H9 (cell line): ENCODE measurements around the gene COA8. TPM values are rescaled to one million over a fixed set of nuclear protein-coding genes. Genes with fewer than 3 reads are reported as not detected.

Experiments
- DNase-seq: peaks from one replicate; pipeline ENCODE4 v3.0.0-alpha.2; 2017
- H2AFZ ChIP-seq: one replicate; pipeline ENCODE4 v1.6.1; 2013; ENCODE audit warnings: mild to moderate bottlenecking, low read length, control low read depth, moderate library complexity
- H2AK5ac ChIP-seq: 2 replicates; pipeline ENCODE4 v1.6.1; 2013; ENCODE audit warnings: low read length, control low read depth, mixed read lengths; ENCODE audit not compliant: insufficient read length
- H2BK120ac ChIP-seq: one replicate; pipeline ENCODE4 v1.6.1; 2013; ENCODE audit warnings: low read depth, mild to moderate bottlenecking, low read length, control low read depth, inconsistent platforms; ENCODE audit not compliant: poor library complexity, severe bottlenecking
- H2BK12ac ChIP-seq: 2 replicates; pipeline ENCODE4 v1.6.1; 2013; ENCODE audit warnings: low read length, control low read depth, mixed read lengths, low read depth; ENCODE audit not compliant: insufficient read length
- H2BK15ac ChIP-seq: 2 replicates; pipeline ENCODE4 v1.6.1; 2013; ENCODE audit warnings: low read depth, low read length, control low read depth
- H2BK20ac ChIP-seq: one replicate; pipeline ENCODE4 v1.6.1; 2013; ENCODE audit warnings: low read depth, mild to moderate bottlenecking, low read length, control low read depth, inconsistent platforms; ENCODE audit not compliant: poor library complexity, severe bottlenecking
- H2BK5ac ChIP-seq: 2 replicates; pipeline ENCODE4 v1.6.1; 2013; ENCODE audit warnings: low read length, control low read depth, mixed read lengths; ENCODE audit not compliant: insufficient read length
- H3K14ac ChIP-seq: 2 replicates; pipeline ENCODE4 v1.6.1; 2013; ENCODE audit warnings: low read length, control low read depth; ENCODE audit not compliant: insufficient read depth
- H3K18ac ChIP-seq: 2 replicates; pipeline ENCODE4 v1.6.1; 2013; ENCODE audit warnings: low read depth, mild to moderate bottlenecking, mixed read lengths, low read length, control low read depth; ENCODE audit not compliant: insufficient read length
- H3K23ac ChIP-seq: 2 replicates; pipeline ENCODE4 v1.6.1; 2013; ENCODE audit warnings: low read length, control low read depth, mixed read lengths, low read depth; ENCODE audit not compliant: insufficient read length
- H3K23me2 ChIP-seq: 2 replicates; pipeline ENCODE4 v1.6.1; 2013; ENCODE audit warnings: low read depth, mild to moderate bottlenecking, mixed read lengths, low read length, control low read depth; ENCODE audit not compliant: insufficient read length, poor library complexity, severe bottlenecking
- H3K27ac ChIP-seq: 2 replicates; pipeline ENCODE4 v1.5.1; 2013; ENCODE audit warnings: low read length, control low read depth, mixed read lengths, low read depth; ENCODE audit not compliant: insufficient read length
- H3K27me3 ChIP-seq: 2 replicates; pipeline ENCODE4 v1.6.1; 2013; ENCODE audit warnings: low read length, control low read depth, inconsistent platforms; ENCODE audit not compliant: insufficient read depth
- H3K4ac ChIP-seq: 2 replicates; pipeline ENCODE4 v1.6.1; 2013; ENCODE audit warnings: low read depth, mild to moderate bottlenecking, control low read depth, inconsistent platforms, low read length, moderate library complexity
- H3K4me1 ChIP-seq: 2 replicates; pipeline ENCODE4 v1.6.1; 2013; ENCODE audit warnings: low read length, control low read depth, inconsistent platforms; ENCODE audit not compliant: insufficient read depth
- H3K4me2 ChIP-seq: 2 replicates; pipeline ENCODE4 v1.6.1; 2013; ENCODE audit warnings: low read length, control low read depth, mixed read lengths; ENCODE audit not compliant: insufficient read length, insufficient read depth
- H3K56ac ChIP-seq: 2 replicates; pipeline ENCODE4 v1.6.1; 2013; ENCODE audit warnings: low read depth, mild to moderate bottlenecking, mixed read lengths, low read length, control low read depth; ENCODE audit not compliant: insufficient read length
- H3K79me1 ChIP-seq: 2 replicates; pipeline ENCODE4 v1.6.1; 2013; ENCODE audit warnings: low read depth, mild to moderate bottlenecking, moderate library complexity, low read length, control low read depth, inconsistent platforms; ENCODE audit not compliant: insufficient read depth, poor library complexity, severe bottlenecking
- H3K79me2 ChIP-seq: 2 replicates; pipeline ENCODE4 v1.6.1; 2013; ENCODE audit warnings: low read length, control low read depth, inconsistent platforms; ENCODE audit not compliant: insufficient read depth
- H3K9ac ChIP-seq: 2 replicates; pipeline ENCODE4 v1.6.1; 2013; ENCODE audit warnings: low read length, control low read depth, mixed read lengths; ENCODE audit not compliant: insufficient read length; ENCODE audit errors: extremely low read depth
- H3K9me3 ChIP-seq: one replicate; pipeline ENCODE4 v1.6.1; 2013; ENCODE audit warnings: low read depth, low read length, inconsistent platforms; ENCODE audit not compliant: control insufficient read depth
- H3T11ph ChIP-seq: one replicate; pipeline ENCODE4 v1.6.1; 2013; ENCODE audit warnings: mild to moderate bottlenecking, low read length, control low read depth, inconsistent platforms
- H4K20me1 ChIP-seq: one replicate; pipeline ENCODE4 v1.6.1; 2013; ENCODE audit not compliant: control insufficient read depth, insufficient read length, insufficient read depth
- H4K5ac ChIP-seq: 2 replicates; pipeline ENCODE4 v1.6.1; 2013; ENCODE audit warnings: low read depth, mild to moderate bottlenecking, mixed read lengths, low read length, control low read depth; ENCODE audit not compliant: insufficient read length
- H4K8ac ChIP-seq: replicated peaks from 2 replicates; pipeline ENCODE4 v1.6.1; 2013; ENCODE audit warnings: low read length, control low read depth, mixed read lengths, low read depth; ENCODE audit not compliant: insufficient read length
- H4K91ac ChIP-seq: 2 replicates; pipeline ENCODE4 v1.6.1; 2013; ENCODE audit warnings: low read depth, mild to moderate bottlenecking, moderate library complexity, mixed read lengths, low read length, control low read depth; ENCODE audit not compliant: insufficient read length
- H3K27ac Mint-ChIP-seq, 3 experiments: 2 replicates in 2 of 3; 3 replicates in 1 of 3; pipeline ENCODE4 v1.8.0; 2020 to 2021; ENCODE audit warnings: mixed read lengths in 3 of 3, mild to moderate bottlenecking in 1 of 3, moderate library complexity in 1 of 3
- H3K27me3 Mint-ChIP-seq: 2 replicates; pipeline ENCODE4 v1.8.0; 2021; ENCODE audit warnings: low read depth, mild to moderate bottlenecking, moderate library complexity, mixed read lengths
- H3K36me3 Mint-ChIP-seq, 3 experiments: 2 replicates in 2 of 3; 3 replicates in 1 of 3; pipeline ENCODE4 v1.8.0; 2020 to 2021; ENCODE audit warnings: low read depth in 3 of 3, mixed read lengths in 3 of 3; ENCODE audit not compliant: insufficient read depth in 1 of 3
- H3K4me1 Mint-ChIP-seq, 2 experiments: 2 replicates each; pipeline ENCODE4 v1.8.0; 2020; ENCODE audit warnings: mixed read lengths in 2 of 2
- H3K4me3 Mint-ChIP-seq, 2 experiments: 2 replicates in 1 of 2; 3 replicates in 1 of 2; pipeline ENCODE4 v1.8.0; 2020 to 2021; ENCODE audit warnings: mild to moderate bottlenecking in 2 of 2, mixed read lengths in 2 of 2, moderate library complexity in 1 of 2
- H3K9me3 Mint-ChIP-seq, 2 experiments: 2 replicates in 1 of 2; 3 replicates in 1 of 2; pipeline ENCODE4 v1.8.0; 2020; ENCODE audit warnings: mild to moderate bottlenecking in 2 of 2, mixed read lengths in 2 of 2, moderate library complexity in 1 of 2
- CTCF ChIP-seq: fragments of 200-600 bp; sonication (generic); conservative IDR thresholded peaks from 3 replicates; pipeline ENCODE4 v1.8.0; 2021; ENCODE audit warnings: antibody characterized with exemption, mild to moderate bottlenecking
- WGBS: extraction: QIAGEN DNeasy Blood & Tissue Kit; methylation state at CpG from one replicate; pipeline ENCODE4 v1.1.7; 2013; ENCODE audit warnings: missing lambda C conversion rate, low lambda C conversion rate, mixed read lengths; ENCODE audit not compliant: insufficient read length; ENCODE audit errors: extremely low coverage; 5-methylcytosine and 5-hydroxymethylcytosine counted together
- total RNA-seq: library from RNA; stranded (reverse); gene quantifications from 2 replicates; pipeline ENCODE4 v1.2.1, GENCODE V29; 2021

The COA8 gene
- total RNA-seq, 1 experiment from 2014 or later, result 45.5 TPM

GRCh38 chr14:103597623-103598377, 35.0 kb downstream of the COA8 start:
- no peak overlapping the region for H2BK15ac ChIP-seq
- H2AFZ ChIP-seq, result no peak overlapping the region
- no peak overlapping the region for H3K18ac ChIP-seq
- no peak overlapping the region for H3K9ac ChIP-seq
- H3T11ph ChIP-seq, result no peak overlapping the region
- no peak overlapping the region for H3K56ac ChIP-seq
- no peaks in the 10 kb centered on the region for H3K9me3 ChIP-seq
- H3K4me1 ChIP-seq, result no peaks in the 10 kb centered on the region
- H2BK20ac ChIP-seq, result no peak overlapping the region
- H3K4me3 Mint-ChIP-seq, result no peak overlapping the region
- H2BK12ac ChIP-seq, result no peak overlapping the region
- H4K91ac ChIP-seq, result no peak overlapping the region
- 0 out of 7 replicates have a peak, but pooled peaks cover 0 to 4% (median 0%) of the 10 kb centered on the region in 3 experiments for H3K36me3 Mint-ChIP-seq
- H2AK5ac ChIP-seq, result no peak overlapping the region
- H3K27me3 ChIP-seq, result no peaks in the 10 kb centered on the region; the same call in 1 of the 2 replicates
- H4K20me1 ChIP-seq, result no peaks in the 10 kb centered on the region
- no CpG with 5 or more reads among the region's 10 CpGs for WGBS
- H2BK5ac ChIP-seq, result no peak overlapping the region
- no peaks in the 10 kb centered on the region for H3K79me1 ChIP-seq
- no peak for DNase-seq
- no peak overlapping the region for H3K27ac ChIP-seq
- no peak overlapping the region for H4K8ac ChIP-seq
- H3K23me2 ChIP-seq, result no peaks in the 10 kb centered on the region
- H3K4ac ChIP-seq, result no peak overlapping the region
- H2BK120ac ChIP-seq, result no peak overlapping the region
- H3K9me3 Mint-ChIP-seq, result no peaks in the 10 kb centered on the region; a peak in 1 of 5 replicates
- no peaks in the 10 kb centered on the region for H3K79me2 ChIP-seq
- no peak for TF ChIP-seq CTCF
- H3K27me3 Mint-ChIP-seq, result no peaks in the 10 kb centered on the region
- no peak overlapping the region for H3K4me2 ChIP-seq
- no peak overlapping the region for H4K5ac ChIP-seq
- peak overlapping the region in 2 of 3 experiments; percentile 83 to 96; a peak in 3 of 7 replicates for H3K27ac Mint-ChIP-seq
- peaks cover 19% of the 10 kb centered on the region in 2 experiments for H3K4me1 Mint-ChIP-seq
- H3K14ac ChIP-seq, result no peak overlapping the region
- H3K23ac ChIP-seq, result no peak overlapping the region
